Central memory CD8-positive, alpha-beta T cell (primary cell): ENCODE data around the gene HBA1.
"Not testable (repeated sequence)": the region's sequence is repeated elsewhere in the genome, so short reads cannot be mapped to it uniquely, and the experiment has no call there.

Source experiments
- ATAC-seq: fragments of 150-1000 bp; cut with Tn5 transposase; replicated peaks from 2 replicates; pipeline ENCODE4 v1.10.0; 2022; ENCODE audit warnings: mild to moderate bottlenecking, moderate FRiP score, moderate number of reproducible peaks; ENCODE audit not compliant: poor library complexity, severe bottlenecking; ENCODE audit errors: extremely low read depth
- DNase-seq, 2 donors: peaks; one replicate each; pipeline ENCODE4 v3.0.0; 2021; ENCODE audit warnings: low spot score in 2 of 2
- H3K27ac Mint-ChIP-seq: one replicate; pipeline ENCODE4 v1.8.0; 2022; ENCODE audit warnings: low read depth, mild to moderate bottlenecking, moderate library complexity, mixed read lengths
- H3K27me3 Mint-ChIP-seq: one replicate; pipeline ENCODE4 v1.8.0; 2022; ENCODE audit warnings: mixed read lengths
- H3K36me3 Mint-ChIP-seq: one replicate; pipeline ENCODE4 v1.8.0; 2022; ENCODE audit warnings: mild to moderate bottlenecking, moderate library complexity, mixed read lengths; ENCODE audit not compliant: insufficient read depth
- H3K4me1 Mint-ChIP-seq: one replicate; pipeline ENCODE4 v1.8.0; 2022; ENCODE audit warnings: mixed read lengths
- H3K4me3 Mint-ChIP-seq: one replicate; pipeline ENCODE4 v1.8.0; 2022; ENCODE audit warnings: mild to moderate bottlenecking, moderate library complexity, mixed read lengths
- H3K9me3 Mint-ChIP-seq: one replicate; pipeline ENCODE4 v1.8.0; 2022; ENCODE audit warnings: mixed read lengths

The HBA1 gene

DNA sequence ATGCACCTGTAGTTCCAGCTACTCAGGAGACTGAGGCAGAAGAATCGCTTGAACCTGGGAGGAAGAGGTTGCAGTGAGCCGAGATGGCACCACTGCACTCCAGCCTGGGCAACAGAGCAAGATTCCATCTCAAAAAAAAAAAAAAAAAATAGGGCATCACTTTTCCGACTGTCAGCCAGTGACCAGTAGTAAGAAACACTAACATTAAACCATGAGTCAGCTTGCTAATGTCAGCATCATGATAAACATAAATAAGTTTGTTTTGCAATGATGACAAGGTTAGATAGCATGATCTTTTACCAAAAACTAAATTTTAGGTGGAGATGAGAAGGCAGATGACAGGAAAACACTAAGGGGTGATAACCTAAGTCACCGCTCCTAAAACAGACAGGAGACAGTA is 32.9 kb downstream of the HBA1 start:
- not testable (repeated sequence) for H3K9me3 Mint-ChIP-seq, H3K27ac Mint-ChIP-seq, H3K4me1 Mint-ChIP-seq, ATAC-seq, H3K4me3 Mint-ChIP-seq, H3K27me3 Mint-ChIP-seq, DNase-seq
- H3K36me3 Mint-ChIP-seq: peaks cover 64% of the 10 kb centered on the region

DNA sequence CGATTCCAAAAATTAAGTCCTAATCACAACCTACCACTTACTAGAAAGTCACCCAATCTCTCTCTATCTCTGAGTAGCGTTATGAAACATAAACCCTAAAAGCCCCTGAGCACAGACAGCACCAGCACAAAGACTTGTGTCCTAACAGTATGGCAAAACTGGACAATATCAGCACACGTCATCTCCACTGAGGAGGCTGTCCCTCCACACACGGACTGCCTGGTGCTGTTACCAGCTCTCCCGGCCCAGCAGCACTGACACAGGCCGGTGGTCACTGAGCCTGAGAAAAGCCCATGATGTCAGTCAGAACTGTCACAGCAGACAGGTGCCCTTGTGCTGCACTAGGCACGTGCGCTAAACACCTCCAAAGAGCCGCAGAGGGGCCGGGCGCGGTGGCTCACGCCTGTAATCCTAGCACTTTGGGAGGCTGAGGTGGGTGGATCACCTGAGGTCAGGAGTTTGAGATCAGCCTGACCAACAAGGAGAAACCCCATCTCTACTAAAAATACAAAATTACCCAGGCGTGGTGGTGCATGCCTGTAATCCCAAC is 35.2 kb downstream of the HBA1 start:
- not testable (repeated sequence) for H3K4me1 Mint-ChIP-seq, DNase-seq, H3K27ac Mint-ChIP-seq, ATAC-seq, H3K4me3 Mint-ChIP-seq, H3K9me3 Mint-ChIP-seq, H3K27me3 Mint-ChIP-seq
- H3K36me3 Mint-ChIP-seq: peaks cover 60% of the 10 kb centered on the region

DNA sequence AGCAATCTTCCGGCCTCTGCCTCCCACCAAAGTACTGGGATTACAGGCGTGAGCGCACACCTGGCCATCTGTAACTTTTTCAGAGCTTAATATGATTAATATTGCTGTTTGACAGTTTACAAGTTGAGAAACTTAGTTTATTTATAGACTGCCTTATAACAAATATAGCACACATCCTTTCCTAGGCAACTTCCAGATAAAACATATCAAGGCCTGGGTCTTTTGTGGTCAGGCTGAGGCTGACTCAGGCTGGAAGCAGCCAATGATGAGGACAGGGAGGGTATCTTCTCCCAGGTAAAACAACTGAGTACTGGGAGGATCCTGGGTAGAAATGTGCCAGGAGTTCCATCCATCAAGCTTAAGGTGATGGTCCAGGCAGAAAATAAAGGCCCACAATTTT is 36.5 kb downstream of the HBA1 start:
- peaks cover 61% of the 10 kb centered on the region for H3K36me3 Mint-ChIP-seq
- H3K9me3 Mint-ChIP-seq: no peaks in the 10 kb centered on the region
- H3K27ac Mint-ChIP-seq: no peak overlapping the region
- H3K4me1 Mint-ChIP-seq: no peaks in the 10 kb centered on the region
- ATAC-seq (no peak), DNase-seq (no peak)
- no peaks in the 10 kb centered on the region for H3K27me3 Mint-ChIP-seq
- H3K4me3 Mint-ChIP-seq: no peak overlapping the region

DNA sequence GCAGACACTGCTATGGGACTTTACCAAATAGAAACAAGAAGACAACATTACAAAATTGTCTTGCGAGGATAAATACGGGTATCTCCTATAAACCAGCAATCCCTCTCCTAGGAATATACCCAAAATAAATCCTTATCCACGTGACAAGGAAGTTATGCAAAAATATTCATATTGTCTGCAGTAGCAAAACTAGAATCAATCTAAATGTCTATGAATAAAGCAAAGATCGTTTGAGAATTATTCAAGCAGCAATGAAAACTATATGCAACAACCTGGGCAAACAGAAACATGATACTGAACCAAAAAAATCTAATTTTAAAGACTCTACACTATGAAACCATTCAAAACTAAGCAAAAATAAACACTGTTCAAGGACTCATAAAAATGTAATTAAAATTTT is 43.5 kb downstream of the HBA1 start:
- ATAC-seq (no peak), DNase-seq (no peak)
- Mint-ChIP-seq H3K36me3 (peaks cover 82% of the 10 kb centered on the region), H3K27me3 (no peaks in the 10 kb centered on the region), H3K9me3 (no peaks in the 10 kb centered on the region), H3K4me1 (peaks cover 10% of the 10 kb centered on the region), H3K27ac (no peak overlapping the region), H3K4me3 (no peak overlapping the region)
